ENCODE data around the gene CIBAR2.

GRCh38 chr16:85114909-85115567, 2.8 kb upstream of the CIBAR2 start:
- TF ChIP-seq EZH2 (IDR thresholded peaks at IDR 0.05; ENCODE audit: borderline replicate concordance), result no peak
- peak; percentile 96 for TF ChIP-seq CTCF (IDR thresholded peaks at IDR 0.05; ENCODE audit: poor library complexity)

Data from hepatocyte (in vitro differentiated cells).